Activated naive CD4-positive, alpha-beta T cell treated with anti-CD3 and anti-CD28 coated beads, Interleukin-2, amount 50 U/mL, for 24 hours (primary cell): Measurements from ENCODE around the gene COG5.

ENCODE experiments used
- H3K27ac Mint-ChIP-seq: one replicate; pipeline ENCODE4 v1.8.0; 2021; ENCODE audit warnings: mild to moderate bottlenecking, mixed read lengths
- H3K27me3 Mint-ChIP-seq: one replicate; pipeline ENCODE4 v1.8.0; 2021; ENCODE audit warnings: mixed read lengths
- H3K36me3 Mint-ChIP-seq: one replicate; pipeline ENCODE4 v1.8.0; 2021; ENCODE audit warnings: mixed read lengths
- H3K4me1 Mint-ChIP-seq: one replicate; pipeline ENCODE4 v1.8.0; 2021; ENCODE audit warnings: mixed read lengths
- H3K4me3 Mint-ChIP-seq: one replicate; pipeline ENCODE4 v1.8.0; 2021; ENCODE audit warnings: mild to moderate bottlenecking, mixed read lengths
- H3K9me3 Mint-ChIP-seq: one replicate; pipeline ENCODE4 v1.8.0; 2021; ENCODE audit warnings: mixed read lengths

Gene COG5

DNA sequence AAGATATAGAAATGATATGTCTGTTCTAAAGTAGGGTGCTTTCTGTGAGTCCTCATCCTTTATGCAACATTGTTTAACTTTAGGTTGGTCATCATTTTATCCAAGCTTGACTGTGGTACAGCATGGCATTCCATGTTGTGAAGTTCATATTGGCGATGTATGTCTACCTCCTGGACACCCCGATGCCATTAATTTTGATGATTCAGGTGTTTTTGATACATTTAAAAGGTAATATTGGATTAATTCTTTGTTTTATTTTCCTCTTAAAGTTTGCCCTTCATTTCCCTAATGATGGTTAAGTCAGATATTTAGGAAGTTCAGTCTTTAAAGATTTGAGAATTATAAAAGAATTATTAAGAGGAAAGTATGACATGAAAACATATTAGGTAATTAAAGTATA, 373.6 kb downstream of the COG5 start:
- Mint-ChIP-seq H3K36me3 (peaks cover 24% of the 10 kb centered on the region), H3K4me3 (no peak overlapping the region), H3K27ac (peak overlapping the region; percentile 65)

DNA sequence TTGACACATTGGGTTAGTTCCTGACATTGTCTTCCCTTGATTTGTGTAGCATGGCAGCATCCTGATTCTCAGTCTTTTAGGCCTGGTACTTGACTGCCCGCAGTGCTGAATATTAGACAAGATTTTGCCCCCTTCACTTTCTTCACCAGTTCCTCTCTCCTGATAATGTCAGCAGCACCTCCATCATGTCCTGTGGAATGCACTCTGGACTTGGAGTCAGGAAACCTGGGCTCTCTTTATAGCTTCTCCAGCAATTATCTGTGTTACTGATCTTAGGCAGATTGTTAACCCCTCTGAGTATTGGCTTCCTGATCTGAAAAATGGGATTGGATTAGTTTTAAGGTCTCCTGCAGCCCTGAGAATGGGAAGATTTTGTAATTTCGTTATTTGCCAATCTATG, 375.9 kb downstream of the COG5 start:
- H3K27me3 Mint-ChIP-seq, result no peaks in the 10 kb centered on the region
- no peak overlapping the region for H3K4me3 Mint-ChIP-seq
- H3K9me3 Mint-ChIP-seq, result no peaks in the 10 kb centered on the region
- H3K27ac Mint-ChIP-seq, result peak overlapping the region; percentile 39
- H3K36me3 Mint-ChIP-seq, result peaks cover 28% of the 10 kb centered on the region
- peaks cover 23% of the 10 kb centered on the region for H3K4me1 Mint-ChIP-seq

More for the DNA sequence above, 373.6 kb downstream of the COG5 start:
- Mint-ChIP-seq H3K4me1 (peaks cover 21% of the 10 kb centered on the region), H3K27me3 (no peaks in the 10 kb centered on the region), H3K9me3 (no peaks in the 10 kb centered on the region)

DNA sequence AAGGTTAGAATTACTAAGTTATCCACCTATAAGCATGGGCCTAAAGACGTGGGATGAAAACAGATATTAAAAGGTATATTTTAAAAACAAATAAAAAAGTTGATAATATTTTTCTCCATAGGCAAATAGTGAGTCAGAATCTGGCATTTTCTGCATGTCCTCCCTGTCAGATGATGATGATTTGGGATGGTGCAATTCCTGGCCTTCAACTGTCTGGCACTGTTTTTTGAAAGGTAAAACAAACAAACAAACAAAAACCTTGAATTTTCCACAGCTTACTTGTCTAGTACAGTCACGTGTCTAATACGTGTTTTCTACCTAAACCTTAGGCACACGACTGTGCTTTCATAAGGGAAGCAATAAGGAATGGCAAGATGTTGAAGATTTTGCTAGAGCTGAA, 377.5 kb downstream of the COG5 start:
- H3K27me3 Mint-ChIP-seq, result no peaks in the 10 kb centered on the region
- H3K27ac Mint-ChIP-seq, result no peak overlapping the region
- peaks cover 28% of the 10 kb centered on the region for H3K36me3 Mint-ChIP-seq
- H3K4me3 Mint-ChIP-seq, result no peak overlapping the region
- no peaks in the 10 kb centered on the region for H3K9me3 Mint-ChIP-seq
- peaks cover 23% of the 10 kb centered on the region for H3K4me1 Mint-ChIP-seq

DNA sequence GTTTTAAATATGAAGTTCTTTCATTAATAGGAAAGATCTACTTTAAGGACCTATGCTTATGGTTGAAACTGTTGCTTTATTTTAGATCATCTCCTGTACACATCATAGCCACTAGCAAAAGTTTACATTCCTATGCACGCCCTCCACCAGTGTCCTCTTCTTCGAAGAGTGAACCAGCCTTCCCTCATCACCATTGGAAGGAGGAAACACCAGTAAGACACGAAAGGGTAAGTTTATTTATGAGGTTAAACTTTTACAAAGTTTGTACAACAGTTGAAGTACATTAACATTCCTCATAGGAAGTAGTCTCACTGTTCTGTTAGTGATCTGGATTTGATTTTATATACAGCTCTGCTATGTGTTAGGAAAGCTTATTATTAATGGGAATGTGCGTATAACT, 378.0 kb downstream of the COG5 start:
- no peaks in the 10 kb centered on the region for H3K9me3 Mint-ChIP-seq
- H3K27me3 Mint-ChIP-seq, result no peaks in the 10 kb centered on the region
- no peak overlapping the region for H3K4me3 Mint-ChIP-seq
- peaks cover 33% of the 10 kb centered on the region for H3K36me3 Mint-ChIP-seq
- H3K4me1 Mint-ChIP-seq, result peaks cover 29% of the 10 kb centered on the region
- H3K27ac Mint-ChIP-seq, result peak overlapping the region; percentile 82

DNA sequence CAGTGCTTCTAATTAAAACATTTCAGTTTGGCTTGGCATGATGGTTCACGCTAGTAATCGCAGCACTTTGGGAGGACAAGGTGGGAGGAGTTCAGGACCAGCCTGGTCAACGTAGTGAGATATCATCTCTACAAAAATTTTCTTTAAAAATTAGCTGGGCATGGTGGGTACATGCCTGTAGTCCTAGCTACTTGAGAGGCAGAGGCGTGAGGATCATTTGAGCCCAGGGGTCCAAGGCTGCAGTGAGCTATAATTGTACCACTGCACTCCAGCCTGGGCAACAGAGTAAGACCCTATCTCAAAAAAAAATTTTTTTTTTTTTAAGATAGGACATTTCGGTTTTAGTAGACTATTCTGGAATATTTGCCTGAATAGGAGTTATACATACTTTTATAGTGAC, 382.5 kb downstream of the COG5 start:
- Mint-ChIP-seq H3K9me3 (no peaks in the 10 kb centered on the region), H3K36me3 (peaks cover 24% of the 10 kb centered on the region), H3K27ac (peak overlapping the region; percentile 94), H3K4me3 (peak overlapping the region; percentile 56), H3K27me3 (no peaks in the 10 kb centered on the region), H3K4me1 (peaks cover 63% of the 10 kb centered on the region)

DNA sequence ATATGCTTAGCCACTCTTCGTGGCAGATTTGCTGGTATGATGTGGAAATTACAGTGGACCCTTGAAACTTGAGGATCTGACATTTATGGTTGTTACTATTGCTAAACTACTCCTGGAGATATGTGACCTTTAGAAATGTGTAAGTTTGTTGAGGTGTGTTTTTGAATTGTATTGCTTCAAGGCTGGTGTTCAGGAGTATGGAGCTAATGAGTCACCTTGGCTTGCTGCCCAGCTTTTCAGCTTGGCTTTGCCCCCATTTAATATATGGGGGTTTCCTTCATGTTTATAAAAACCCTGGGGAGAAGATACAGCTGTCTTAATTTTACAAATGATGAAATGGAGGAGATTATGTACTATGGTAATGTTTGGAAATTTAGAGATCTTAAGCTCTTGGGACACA, 383.3 kb downstream of the COG5 start:
- Mint-ChIP-seq H3K27me3 (no peaks in the 10 kb centered on the region), H3K36me3 (peaks cover 20% of the 10 kb centered on the region), H3K9me3 (no peaks in the 10 kb centered on the region), H3K27ac (peak overlapping the region; percentile 94), H3K4me1 (peaks cover 66% of the 10 kb centered on the region), H3K4me3 (peak overlapping the region; percentile 56)

DNA sequence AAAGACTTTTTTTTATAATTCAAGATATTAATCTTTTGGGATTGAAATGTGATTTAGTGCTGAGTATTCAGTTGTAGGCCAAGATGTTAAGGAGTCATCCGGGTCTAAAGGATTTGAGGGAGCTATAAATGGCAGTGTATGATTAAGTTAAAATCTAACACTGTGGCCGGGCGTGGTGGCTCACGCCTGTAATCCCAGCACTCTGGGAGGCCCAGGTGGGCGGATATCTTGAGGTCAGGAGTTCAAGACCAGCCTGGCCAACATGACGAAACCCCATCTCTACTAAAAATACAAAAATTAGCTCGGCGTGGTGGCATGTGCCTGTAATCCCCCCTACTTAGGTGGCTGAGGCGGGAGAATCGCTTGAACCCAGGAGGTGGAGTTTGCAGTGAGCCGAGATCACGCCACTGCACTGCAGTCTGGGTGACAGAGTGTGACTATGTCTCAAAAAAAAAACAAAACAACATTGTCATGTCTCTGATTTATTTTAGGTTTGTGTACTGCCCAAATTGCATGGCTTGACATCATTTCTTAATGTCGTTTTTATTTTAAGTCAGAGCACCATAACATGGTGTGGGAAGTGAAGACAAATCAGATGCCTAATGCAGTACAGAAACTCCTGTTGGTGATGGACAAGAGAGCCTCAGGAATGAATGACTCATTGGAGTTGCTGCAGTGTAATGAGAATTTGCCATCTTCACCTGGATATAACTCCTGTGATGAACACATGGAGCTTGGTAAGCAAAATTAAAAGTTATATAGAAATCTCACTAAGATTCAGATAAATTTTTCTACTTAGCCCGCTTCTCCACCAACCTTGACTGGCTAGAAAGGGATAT, 384.2 kb downstream of the COG5 start:
- peak overlapping the region; percentile 94 for H3K27ac Mint-ChIP-seq
- peaks cover 12% of the 10 kb centered on the region for H3K36me3 Mint-ChIP-seq
- peak overlapping the region; percentile 56 for H3K4me3 Mint-ChIP-seq
- no peaks in the 10 kb centered on the region for H3K9me3 Mint-ChIP-seq
- peaks cover 66% of the 10 kb centered on the region for H3K4me1 Mint-ChIP-seq
- H3K27me3 Mint-ChIP-seq, result no peaks in the 10 kb centered on the region

DNA sequence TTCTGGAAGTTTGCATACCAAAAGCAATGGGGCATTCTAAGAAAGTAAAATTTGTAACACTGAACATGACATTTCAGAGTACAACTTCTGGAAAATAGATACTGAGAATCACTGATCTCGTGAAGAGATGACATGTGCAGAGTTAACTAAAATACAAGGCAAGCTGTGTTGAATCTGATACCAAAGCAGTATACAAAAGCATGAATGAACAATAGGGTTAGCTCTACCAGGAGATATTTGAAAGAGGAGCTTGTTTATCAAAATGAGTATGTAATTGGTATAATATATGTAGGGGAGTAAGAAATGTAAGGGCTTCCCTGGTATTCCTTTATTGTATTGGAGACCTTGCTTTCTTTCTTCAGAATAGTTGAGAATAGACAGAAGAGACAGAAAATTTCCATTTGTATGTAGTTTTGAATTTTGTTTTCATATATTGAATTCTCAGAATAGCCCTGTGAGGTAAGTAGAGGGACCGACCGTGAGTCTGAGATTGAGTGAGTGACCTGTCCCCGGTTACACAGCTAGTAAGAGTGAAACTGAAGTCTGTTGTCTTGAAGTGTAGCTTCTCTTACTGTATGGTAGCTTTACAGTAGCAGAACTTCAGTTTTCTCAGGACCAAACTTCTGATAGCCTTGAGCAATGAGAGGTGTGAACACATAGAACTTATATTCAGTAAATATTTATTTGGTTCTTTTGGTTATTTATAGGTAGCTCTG, 389.9 kb downstream of the COG5 start:
- H3K27ac Mint-ChIP-seq, result peak overlapping the region; percentile 96
- no peaks in the 10 kb centered on the region for H3K27me3 Mint-ChIP-seq
- peak overlapping the region; percentile 87 for H3K4me3 Mint-ChIP-seq
- no peaks in the 10 kb centered on the region for H3K9me3 Mint-ChIP-seq
- H3K4me1 Mint-ChIP-seq, result peaks cover 73% of the 10 kb centered on the region
- H3K36me3 Mint-ChIP-seq, result peaks cover 10% of the 10 kb centered on the region

DNA sequence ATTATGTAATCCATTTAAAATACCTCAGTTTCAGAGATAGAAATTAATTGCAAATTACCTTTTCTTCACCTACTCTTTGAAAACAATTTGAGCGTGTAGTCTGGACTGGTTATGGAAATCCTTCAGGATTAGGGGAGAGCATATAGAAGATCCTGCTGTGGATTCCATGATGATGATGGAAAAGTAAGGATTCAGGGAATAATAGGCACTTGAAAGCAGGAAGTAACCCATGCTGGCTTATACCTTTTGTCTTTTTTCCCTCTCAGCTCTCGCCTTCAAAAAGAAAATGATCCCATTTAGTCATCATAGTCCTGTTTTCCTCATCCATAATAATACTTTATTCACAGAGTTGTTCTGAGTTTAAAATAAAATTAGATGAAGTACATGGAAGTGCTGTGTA, 390.5 kb downstream of the COG5 start:
- Mint-ChIP-seq H3K9me3 (no peaks in the 10 kb centered on the region), H3K27ac (peak overlapping the region; percentile 96), H3K4me3 (peak overlapping the region; percentile 87), H3K36me3 (peaks cover 10% of the 10 kb centered on the region), H3K4me1 (peaks cover 69% of the 10 kb centered on the region), H3K27me3 (no peaks in the 10 kb centered on the region)

DNA sequence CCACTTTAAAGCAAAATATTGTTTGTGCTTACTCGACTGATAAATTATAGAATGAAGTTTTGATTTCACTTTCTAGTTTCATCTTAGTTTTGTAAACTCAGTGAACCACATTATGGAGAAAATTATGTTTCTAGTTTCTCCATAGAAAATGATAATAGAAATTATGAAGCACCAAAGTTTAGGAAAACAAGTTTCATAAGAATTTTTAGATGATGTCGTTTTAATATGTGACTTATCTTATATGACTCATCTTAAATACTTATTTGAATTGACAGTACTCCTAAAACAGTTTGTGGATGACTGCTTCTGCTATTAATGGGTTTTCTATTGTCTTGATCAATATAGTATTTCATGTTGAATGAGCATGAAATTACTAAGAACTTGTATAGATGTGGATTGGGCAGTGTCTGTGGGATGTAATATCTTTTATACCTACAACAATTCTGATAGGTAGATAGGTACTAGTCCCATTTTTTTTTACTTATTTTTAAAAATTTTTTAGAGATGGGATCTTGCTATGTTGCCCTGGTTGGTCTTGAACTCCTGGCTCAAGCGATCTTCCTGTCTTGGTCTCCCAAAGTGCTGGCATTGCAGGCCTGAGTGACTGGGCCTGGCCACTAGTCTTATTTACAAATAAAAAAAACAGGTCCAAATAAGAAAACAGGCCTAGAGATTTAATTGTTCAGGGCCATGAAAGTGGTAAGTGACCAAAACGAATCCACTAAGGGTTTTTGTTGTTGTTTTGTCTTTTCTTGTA, 391.3 kb downstream of the COG5 start:
- Mint-ChIP-seq H3K27ac (peak overlapping the region; percentile 96), H3K36me3 (peaks cover 10% of the 10 kb centered on the region), H3K4me3 (peak overlapping the region; percentile 87), H3K27me3 (no peaks in the 10 kb centered on the region), H3K4me1 (peaks cover 63% of the 10 kb centered on the region), H3K9me3 (no peaks in the 10 kb centered on the region)

DNA sequence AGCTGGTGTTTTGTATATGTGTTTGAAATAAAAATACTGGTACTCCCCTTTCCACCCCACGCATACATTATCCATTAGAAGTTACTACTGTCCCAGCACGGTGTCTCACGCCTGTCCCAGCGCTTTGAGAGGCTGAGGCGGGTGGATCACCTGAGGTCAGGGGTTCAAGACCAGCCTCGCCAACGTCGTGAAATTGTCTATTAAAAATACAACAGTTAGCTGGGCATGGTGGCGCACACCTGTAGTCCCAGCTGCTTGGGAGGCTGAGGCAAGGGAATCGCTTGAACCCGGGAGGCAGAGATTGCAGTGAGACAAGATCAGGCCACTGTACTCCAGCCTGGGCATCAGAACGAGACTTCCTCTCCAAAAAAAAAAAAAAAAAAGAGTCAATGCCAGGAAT, 392.2 kb downstream of the COG5 start:
- H3K4me3 Mint-ChIP-seq, result peak overlapping the region; percentile 69
- peaks cover 61% of the 10 kb centered on the region for H3K4me1 Mint-ChIP-seq
- peaks cover 10% of the 10 kb centered on the region for H3K36me3 Mint-ChIP-seq
- H3K27ac Mint-ChIP-seq, result peak overlapping the region; percentile 59
- H3K9me3 Mint-ChIP-seq, result no peaks in the 10 kb centered on the region
- no peaks in the 10 kb centered on the region for H3K27me3 Mint-ChIP-seq

DNA sequence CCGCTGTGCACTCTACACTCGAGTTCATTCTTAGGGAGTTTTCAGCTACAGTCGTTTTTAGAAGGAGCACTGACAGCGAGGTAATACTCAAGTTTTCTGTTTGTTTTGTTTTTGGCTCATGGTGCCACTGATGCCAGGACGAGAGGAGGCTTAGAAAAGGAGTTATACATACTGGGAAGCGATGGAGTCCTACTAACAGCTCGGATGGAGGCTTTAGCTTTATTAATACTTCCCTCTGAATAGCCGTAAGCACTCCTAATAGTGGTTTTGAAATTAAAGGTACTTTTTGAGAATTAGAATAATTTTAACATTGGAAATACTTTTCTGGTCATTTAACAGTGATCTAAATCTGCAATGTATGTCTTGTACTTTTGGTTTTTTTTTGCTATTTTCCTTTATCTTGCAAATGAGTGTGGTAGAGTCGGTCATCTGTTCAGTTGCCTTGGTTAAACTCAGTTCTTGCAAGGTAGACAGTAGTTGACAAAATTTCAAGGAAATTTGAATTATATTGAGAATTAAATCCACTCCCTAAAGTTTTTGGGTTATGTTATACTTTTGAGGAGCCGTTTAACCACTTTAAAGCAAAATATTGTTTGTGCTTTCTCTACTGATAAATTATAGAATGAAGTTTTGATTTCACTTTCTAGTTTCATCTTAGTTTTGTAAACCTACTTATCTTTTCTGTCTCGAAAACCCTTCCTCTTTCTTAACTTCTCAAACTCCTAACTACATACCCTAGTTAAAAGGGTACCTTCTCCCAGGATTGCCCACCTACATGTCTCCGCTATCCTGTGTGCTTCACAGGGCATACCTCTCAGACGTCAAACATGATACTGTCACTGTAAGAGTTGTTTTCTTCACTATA, 393.4 kb downstream of the COG5 start:
- no peaks in the 10 kb centered on the region for H3K27me3 Mint-ChIP-seq
- peak overlapping the region; percentile 93 for H3K4me3 Mint-ChIP-seq
- H3K36me3 Mint-ChIP-seq, result peaks cover 10% of the 10 kb centered on the region
- no peaks in the 10 kb centered on the region for H3K9me3 Mint-ChIP-seq
- H3K27ac Mint-ChIP-seq, result peak overlapping the region; percentile 97
- peaks cover 61% of the 10 kb centered on the region for H3K4me1 Mint-ChIP-seq

DNA sequence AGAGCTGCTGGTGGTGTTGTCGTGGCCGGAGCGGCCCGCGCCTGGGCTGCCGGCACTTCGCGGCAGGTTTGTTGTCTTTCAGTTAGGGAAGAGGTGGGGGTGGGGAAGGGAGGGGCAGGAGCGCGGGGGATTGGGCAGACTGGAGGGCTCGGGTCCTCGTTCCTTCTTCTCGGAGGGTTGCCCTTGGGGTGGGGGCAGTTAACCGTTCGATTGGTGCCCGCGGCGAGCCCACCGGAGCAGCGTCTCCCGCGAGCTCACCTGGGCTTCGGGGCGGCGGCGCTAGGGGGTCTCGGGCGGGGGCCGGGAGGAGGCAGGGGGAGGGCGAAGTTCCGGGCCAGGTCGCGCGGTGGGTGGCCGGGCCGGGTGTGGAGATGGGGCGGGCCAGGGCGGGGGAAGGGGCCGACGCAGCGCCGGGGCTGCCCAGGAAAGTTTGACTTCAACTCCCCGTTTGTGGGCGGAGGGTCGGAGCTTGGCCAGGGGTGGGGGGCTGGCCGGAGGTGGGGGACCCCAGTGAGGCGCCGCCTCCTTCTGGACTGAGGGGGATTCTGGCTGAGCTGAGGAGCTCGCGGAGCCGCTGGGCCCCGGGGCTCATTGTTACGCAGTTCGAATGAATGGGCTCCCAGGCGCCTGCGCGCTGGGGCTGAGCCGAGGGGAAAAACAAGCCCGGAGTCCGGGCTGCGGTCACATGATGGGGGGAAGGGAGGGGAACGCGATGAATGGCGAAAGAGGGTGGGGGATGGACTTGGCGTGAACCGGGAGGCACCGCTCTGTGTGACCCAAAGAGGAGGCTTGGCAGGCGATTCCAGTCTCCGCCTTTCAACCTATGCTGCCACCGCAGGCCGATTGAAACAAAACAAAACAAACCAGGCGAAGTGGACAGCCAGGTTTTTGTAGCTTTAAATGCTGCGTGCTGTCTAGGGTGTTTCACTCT, 394.3 kb downstream of the COG5 start:
- H3K4me1 Mint-ChIP-seq, result peaks cover 52% of the 10 kb centered on the region
- H3K36me3 Mint-ChIP-seq, result peaks cover 8% of the 10 kb centered on the region

More for the DNA sequence above, 394.3 kb downstream of the COG5 start:
- Mint-ChIP-seq H3K27ac (peak overlapping the region; percentile 99), H3K4me3 (peak overlapping the region; percentile 93), H3K9me3 (no peaks in the 10 kb centered on the region), H3K27me3 (no peaks in the 10 kb centered on the region)
